Stimulated activated CD8-positive, alpha-beta memory T cell treated with anti-CD3 and anti-CD28 coated beads, Interleukin-7, amount 100 ng/mL, for 24 hours (primary cell): Measurements from ENCODE around the gene INPP5B.

Experiments
- DNase-seq: peaks from one replicate; pipeline ENCODE4 v3.0.0-alpha.2; 2020; ENCODE audit warnings: low read depth

The INPP5B gene

DNA sequence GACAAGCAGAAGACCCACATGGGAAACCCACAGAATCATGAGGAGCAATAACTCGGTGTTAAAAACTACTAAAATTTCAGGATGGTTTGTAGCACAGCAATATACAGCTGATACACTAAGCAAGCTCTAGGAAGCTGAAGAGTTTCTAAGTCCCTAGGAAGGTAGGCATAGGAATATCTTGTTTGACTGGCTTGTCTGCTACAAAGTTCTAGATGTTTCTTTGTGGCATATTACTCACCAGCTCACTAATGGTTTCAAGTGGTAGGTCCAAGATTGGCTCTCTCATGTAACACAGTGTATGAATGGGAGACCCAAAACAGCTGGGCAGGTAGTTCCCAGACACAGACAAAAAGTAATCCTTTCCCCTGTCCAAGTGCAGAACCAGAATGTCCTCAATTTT lies 74.2 kb downstream of the INPP5B start:
- DNase-seq: no peak

DNA sequence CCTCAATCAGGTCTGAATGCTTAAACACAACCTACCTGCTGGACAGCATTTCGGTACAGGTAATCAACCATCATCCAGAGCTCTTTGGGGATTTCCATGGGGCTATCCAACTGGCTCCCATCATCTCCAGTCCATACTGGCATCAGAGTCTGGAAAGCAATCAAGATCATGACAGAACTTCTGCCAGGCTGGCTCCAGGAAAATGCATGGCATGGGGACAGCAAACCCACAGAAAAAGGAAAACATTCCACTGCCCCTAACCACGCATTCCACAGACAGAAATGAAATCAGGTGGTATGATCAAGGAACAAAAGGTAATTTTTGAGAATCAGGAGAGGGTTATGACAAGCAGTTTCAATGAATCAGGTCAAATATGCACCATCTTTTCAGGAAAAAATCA lies 78.4 kb downstream of the INPP5B start:
- DNase-seq: no peak

DNA sequence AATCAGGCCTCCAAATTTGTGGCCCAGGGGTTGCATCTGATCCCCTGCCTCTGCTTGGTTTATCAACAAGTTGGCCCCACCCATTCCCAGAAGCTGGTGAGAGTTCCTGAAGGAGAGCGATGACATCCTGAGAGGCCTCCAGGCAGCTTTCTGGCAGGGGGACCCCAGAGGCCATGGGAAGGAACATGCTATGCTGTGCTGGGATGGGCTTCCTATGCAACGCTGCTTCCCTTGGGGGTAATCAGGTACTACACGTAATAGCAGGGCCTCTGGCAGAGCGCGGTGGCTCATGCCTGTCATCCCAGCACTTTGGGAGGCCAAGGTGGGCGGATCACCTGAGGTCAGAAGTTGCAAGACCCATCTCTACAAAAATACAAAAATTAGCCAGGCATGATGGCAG lies 79.1 kb downstream of the INPP5B start:
- no peak for DNase-seq

DNA sequence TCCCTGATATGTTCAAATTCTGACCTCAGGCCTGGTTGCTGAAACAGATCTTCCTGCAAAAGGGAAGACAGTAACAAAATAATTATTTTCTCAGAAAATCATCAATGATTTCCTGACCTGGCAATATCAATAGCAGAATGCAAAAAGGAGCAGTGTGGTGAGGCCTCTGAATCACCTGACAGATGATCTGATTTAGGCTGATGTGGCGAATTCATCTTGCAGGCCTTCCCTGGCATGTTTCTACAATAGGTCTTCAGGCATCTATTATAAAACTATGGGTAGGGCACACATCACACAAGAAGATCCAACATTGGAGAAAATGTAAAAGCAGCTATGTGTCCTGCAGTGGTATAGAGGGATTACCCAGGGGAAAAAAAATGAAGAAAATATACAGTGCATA lies 80.4 kb downstream of the INPP5B start:
- DNase-seq: no peak

DNA sequence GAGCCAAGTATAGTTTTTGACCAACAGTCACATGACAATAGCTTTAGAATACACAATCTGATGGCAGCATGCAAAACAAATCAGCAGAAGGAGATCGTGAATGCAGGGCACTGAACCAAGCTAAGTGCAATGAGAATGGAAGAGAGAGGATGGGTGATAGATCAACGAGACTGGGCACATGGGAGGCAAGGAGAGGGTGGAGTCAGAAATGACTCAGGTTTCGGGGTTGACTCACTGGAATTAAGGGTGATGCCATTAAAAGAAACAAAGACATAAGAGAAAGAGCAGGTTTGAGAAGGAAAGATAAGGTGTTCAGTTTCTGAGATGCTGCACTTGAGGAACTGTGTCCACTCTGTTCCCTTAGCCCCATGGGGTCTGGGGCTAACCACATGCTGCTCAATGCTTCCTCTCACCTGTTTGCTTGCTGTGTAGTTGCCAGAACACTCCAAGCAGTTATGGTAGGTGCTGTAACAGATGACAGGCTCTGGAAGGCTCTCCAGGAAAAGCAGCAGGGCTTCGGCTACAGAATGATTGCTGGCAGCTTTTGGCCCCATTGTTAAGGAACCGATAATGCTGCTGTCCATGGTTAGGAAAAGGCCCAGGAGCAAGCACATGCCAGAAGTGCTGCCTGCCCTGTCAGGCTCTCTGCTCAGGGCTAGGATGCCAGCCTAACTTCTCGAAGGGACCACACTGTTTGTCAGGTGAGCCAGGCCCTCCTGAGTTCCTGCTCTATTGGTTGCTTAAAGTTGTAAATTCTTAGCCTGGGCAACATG lies 81.3 kb downstream of the INPP5B start:
- DNase-seq: no peak

DNA sequence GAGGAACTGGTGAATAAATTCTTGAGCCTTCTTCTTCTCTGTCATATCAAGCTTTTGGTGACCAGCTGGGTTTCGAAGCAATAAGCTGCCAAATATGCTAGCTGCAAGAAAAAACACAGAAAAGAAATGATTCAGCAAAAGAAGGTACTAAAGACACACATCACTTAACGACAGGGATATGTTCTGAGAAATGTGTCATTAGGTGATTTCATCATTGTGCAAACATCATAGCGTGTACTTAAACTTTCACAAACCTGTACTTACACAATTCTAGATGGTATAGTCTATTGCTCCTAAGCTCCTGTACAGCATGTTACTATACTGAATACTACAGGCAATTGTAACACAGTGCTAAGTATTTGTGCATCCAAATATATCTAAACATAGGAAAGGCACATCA lies 84.5 kb downstream of the INPP5B start:
- no peak for DNase-seq

DNA sequence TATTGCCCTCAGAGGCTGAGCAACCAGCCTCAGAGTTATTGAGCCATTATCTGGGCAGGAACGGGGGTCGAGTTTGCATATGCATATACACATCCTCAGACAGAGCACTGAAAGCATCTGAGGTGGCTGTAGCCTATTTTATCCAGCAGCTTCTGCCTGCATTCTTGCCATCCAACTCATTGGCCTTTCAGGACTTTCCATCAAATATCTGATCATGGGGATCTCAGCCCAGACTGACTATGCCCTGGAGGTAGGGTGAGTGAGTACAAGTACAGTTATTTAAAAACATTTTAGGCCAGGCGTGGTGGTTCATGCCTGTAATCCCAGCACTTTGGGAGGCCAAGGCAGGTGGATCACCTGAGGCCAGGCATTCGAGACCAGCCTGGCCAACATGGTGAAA lies 85.7 kb downstream of the INPP5B start:
- no peak for DNase-seq

DNA sequence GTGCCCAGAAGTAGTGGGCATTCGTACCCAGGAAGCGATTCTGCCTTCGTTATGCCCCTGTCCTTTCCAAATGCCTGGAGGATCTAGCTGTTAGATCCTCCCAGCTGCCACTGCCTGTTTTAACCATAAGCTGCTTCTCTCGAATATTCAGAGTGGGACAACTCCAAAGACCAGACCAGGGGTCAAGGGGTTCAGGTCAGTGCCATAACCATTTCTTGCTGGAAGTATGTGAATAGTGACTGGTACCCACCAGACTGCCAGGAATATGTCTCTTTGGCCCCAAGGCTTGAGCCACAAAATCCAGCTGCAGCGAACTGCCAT lies 86.5 kb downstream of the INPP5B start:
- no peak for DNase-seq

DNA sequence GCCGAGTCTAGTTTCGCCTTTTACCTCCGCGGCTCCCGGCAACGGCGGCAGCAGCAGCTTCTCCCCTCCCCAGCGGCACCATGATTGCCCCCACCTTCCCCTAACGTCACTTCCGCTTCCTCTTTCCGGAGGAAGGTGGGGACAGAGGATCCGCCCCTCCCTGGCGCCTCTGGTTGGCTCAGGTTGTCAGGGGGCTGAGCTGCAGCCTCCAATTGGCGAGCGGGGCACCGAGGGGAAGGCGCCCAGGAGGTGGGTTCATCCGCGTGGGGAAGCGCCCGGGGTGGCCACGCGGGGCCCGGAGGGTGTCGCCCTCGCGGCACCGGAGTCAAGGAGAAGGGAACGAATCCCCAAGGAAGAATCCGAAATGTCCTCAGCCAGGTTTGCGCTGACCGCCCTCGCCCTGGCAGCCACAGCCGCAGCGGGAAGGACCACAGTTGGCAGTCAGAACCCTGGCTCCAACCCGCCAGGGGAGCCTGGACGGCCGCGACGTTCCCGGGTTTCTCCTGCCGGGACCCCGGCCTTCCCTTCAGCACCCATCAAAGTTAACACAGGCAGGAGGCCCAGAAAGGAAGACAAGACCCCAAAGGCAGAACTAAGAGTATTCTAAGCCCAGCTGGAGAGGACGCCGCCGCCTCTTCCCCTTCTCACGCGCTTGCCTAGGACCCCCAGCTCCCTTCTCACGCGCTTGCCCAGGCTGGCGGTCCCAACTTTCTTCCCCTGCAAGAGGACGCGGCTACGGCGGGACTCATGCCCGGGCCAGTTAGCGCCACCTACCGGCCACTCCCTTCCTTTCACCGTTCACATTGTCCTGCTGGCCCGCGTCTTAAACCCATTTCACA lies 87.1 kb downstream of the INPP5B start, which contains the start of gene MTF1:
MTF1 (minus strand) TSS at position 86 of the 839 bp plus-strand sequence. CDS start 1,934 bp downstream, outside the sequence.
- DNase-seq: peak; percentile 89

DNA sequence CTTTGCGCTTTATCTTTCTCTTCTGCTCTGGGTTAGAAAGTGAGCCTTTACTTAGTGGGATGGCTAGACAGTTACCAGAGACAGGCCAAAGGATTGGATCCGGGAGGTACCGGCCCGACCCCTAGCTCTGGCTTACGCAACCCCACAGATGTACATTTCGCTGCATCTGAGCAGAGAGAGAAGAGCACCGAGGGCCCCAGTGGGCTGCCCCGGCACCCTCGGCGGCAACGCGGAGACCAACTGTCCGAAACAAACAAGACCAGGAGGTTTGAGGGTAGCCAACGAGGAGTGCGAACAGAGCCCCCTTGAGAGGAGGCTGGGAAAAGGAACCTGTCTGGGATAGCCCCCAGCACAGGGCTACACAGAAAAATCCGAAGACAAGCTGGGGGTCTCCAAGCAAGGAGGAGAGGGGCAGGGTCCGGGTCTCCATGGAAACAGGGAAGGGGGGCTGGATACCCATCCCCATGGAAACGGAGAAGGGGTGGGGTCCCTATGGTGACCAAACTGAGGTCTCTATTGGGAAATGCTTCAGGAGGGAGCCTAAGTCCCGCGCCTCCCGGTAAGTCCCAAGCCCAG lies 87.8 kb downstream of the INPP5B start:
- peak; percentile 2 for DNase-seq

DNA sequence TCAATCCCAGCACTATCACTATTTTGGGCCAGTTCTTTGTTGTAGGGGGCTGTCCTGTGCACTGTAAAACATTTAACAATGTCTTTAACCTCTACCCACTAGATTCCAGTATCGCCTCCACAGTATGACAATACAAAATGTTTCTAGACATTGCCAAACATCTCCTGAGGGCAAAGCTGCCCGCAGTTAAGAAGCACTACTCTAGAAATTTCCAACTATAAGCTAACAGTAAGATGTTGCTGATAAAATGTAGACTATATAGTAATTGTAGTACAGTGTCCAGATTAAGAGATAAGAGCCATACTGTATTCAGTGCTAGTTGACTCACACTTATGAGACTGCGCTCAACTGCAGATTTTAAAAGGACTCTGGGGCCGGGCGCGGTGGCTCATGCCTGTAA lies 92.4 kb downstream of the INPP5B start:
- no peak for DNase-seq

DNA sequence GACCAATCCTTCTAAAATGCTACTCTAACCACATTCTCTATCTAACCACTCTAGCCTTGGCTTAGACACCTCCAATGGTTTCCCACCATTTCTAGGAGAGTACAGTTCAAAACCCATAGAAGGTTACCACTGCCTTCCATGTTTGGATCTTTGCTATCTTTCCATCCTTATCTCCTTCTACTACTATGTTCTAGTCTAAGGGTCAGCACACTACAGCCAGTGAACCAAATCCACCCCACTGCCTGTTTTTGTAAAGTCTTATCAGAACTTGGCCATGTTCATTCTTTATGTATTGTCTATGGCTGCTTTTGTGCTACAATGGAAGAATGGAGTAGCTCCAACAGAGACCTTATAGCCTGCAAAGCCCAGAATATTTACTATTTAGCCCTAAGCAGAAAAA lies 93.7 kb downstream of the INPP5B start:
- no peak for DNase-seq

DNA sequence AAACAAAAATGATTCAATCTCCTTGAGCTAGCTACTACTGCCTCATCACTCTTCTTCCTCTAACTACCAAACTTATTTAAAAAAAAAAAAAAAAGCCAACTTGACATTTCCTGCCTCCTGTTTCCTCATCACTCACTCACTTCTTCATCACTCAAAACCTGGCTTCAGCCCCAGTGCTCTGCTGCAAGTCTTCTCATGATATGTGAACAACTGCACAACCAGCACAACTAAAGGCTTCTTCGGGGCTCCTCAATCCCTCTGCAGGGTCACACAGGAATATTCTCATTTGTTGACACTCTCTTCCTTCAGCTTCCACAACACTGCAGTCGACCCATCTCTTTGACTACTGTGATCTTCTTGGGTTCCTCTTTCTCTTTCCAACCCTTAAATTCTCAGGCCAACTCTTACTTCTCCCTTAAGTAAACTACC lies 95.1 kb downstream of the INPP5B start:
- no peak for DNase-seq

DNA sequence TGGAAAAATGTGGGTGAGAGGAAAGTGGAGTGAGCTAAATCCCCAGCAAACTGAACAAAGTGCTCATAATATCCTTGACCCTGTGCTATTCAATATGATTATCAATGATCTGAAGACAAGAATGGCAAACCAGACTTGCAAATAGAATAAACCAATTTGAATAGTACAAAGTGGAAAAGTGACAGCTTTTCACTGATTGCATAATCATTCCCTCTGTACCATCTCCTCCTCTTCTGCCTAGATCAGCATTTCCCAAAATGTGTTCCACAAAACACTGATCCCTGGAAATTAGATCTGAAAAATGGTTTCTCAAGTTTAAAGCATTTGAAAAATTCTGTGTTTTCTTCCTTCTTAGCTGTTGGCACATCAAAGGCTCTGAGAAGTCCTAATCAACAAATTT lies 95.6 kb downstream of the INPP5B start:
- DNase-seq: no peak

DNA sequence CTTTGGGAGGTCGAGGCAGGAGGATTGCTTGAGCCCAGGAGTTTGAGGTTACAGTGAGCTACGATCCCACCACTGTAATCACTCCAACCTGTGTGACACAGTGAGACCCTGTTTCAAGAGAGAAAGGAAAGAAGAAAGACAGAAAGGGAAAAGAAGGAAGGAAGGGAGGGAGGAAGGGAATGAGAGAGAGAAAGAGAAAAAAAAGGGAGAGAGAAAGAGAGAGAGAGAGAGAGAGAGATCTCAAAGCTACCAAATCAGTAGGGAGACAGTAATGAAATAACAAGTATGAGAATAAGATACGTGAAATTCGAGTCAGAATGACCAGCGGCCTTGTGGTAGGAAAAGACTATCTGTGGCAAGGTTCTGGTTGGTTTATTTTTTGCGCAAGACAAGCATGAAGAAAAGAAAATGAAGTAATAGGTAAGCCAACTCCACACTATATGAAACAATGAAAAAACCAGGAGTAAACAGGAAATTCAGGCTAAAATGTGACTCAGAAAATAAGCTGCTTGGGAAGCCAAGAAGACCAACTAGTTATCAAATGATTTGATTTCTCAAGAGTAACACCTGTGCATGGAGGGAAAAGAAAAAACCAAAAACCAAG lies 96.4 kb downstream of the INPP5B start:
- DNase-seq: no peak

DNA sequence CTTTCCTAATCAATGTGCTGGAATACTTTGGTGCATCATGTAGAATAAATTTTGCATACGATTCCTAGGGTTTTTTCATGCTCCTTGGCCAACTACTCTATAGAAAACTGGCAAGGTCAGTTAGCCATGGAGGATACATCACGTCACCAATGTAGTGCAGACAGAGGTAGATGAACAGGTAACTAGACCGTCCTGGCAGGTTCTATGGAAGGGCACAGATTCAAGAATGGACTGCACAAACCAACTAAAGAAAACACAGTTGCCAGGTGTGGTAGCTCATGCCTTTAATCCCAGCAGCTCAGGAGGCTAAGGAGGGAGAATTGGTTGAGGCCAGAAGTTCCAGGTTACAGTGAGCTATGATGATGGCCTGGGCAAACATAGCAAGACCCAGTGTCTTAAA lies 97.4 kb downstream of the INPP5B start:
- no peak for DNase-seq

DNA sequence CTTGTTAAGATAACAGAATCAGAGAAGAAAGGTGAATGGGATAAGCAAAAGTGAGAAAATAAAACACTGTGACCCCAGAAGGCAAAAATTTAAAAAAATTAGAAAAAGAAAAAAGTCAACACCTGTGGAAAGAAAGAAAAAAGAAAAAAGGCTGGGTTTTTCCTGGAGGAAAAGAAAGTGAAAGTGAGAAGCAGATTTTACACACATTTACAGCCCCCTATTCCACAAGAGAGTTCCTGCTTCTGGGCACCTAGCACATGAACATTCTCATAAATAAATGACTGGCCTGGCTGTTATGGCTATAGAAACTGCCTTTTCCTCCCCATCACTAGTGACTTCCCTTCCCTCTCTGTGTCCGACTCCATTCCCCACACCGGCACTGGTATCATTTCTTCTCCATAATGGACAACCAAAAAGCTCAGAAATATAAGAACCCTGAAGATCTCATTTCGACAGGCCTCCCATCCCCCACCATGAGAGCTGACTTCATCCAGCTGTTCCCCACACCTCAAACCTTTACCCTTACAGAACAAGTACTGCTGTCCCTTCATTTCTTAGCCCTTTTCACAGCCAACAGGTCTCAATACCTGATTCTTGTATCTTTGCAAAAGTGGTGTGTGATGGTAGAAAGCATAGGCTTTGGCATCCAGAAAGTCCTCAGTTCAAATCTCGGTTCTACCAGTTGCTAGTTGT lies 100.1 kb downstream of the INPP5B start:
- no peak for DNase-seq

DNA sequence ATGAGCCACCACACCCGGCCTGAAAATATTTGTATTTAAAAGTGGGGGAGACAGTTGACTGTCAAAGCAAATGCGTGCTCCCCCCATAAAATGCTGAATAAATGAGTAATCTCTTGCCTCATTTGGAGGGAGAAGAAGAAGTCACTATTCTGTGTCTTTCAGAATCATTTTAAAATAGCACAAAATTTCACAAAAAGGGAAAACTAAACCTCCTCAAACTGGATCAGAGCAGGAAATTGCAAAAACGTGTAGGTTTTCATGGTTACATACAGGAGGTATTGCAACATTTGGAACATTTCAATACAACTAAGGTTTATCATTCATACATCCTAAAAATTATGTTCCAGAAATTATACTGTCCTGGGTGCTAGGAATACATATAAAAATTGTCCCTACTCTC lies 101.1 kb downstream of the INPP5B start:
- no peak for DNase-seq

DNA sequence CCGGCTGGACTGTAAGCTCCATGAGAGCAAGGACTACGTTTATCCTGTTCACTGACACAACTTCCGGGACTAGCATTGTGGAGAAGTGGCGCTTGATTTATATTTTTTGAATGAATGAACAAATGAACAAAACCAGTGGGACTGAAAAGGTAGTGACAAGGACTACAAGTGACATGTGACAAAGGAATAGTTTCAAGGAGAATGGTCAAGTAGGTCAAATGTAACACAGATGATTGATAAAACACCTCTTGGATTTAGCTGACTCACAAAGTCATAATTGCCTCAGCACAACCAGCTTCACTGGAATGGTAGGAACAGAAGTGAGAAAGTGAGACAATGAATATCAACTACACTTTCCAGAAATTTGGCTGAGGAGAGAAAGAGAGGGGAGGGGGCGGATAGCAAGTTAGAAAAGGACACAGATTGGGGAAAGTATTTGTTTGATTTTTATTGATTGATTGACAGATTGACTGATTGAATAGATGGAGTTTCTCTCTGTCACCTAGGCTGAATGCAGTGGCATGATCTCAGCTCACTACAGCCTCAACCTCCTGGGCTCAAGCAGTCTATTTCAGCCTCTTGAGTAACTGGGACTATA lies 101.7 kb downstream of the INPP5B start:
- DNase-seq: no peak

DNA sequence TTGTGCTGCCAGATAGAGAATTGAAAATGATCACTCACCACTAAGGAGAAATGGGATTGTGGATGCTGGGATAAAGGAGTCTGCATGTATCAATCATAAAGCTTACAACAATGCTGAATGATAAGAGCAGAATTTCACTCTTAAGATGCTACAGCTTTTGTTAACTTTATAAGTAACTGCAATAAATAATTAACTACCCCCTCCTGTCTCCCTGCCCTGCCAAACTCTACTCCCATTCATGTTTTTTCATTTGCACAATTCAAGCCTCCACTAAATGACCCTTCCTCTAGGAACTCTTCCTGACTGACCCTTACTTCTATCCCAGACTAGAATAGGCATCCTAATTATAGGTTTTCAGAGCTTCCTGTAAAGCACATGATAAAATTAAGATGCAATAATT lies 102.3 kb downstream of the INPP5B start:
- DNase-seq: no peak

DNA sequence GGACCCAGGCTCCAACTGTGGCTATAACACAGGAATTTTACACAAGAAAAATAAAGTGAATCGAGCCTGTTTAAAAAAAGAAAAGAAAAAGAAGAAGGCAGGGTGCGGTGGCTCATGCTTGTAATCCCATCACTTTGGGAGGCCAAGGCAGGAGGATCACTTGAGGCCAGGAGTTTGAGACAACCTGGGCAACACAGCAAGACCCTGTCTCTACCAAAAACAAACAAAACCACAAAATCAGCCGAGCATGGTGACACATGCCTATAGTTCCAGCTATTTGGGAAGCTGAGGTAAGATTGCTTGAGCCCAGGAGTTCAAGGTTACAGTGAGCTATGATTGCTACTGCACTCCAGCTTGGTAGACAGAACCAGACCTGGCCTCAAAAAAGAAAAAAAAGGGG lies 105.2 kb downstream of the INPP5B start:
- no peak for DNase-seq

DNA sequence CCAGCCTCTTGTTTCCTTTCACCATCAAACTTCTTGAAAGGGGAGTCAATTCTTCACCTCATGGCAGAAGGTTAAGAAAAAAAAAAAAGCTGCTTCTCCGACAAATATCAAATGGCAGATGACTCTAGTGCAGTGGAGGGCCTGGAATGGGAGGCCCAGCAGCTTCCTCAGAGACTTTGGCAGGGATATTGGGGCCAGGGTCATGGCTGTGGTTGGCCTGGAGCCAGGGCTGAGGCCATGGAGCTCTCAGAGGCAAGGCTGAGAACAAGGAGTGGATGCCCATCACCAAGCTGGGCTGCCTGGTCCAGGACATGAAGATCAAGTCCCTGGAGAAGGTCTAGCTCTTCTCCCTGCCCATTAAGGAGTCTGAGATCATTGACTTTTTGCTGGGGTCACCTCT lies 106.1 kb downstream of the INPP5B start:
- no peak for DNase-seq
